Osteocyte (in vitro differentiated cells): ENCODE data around the gene EIF2B4. TPM values are rescaled to one million over a fixed set of nuclear protein-coding genes. Genes with fewer than 3 reads are reported as not detected.
"Not testable (repeated sequence)": the region's sequence is repeated elsewhere in the genome, so short reads cannot be mapped to it uniquely, and the experiment has no call there.

Experiments
- DNase-seq: peaks from one replicate; pipeline ENCODE4 v3.0.0; 2021; ENCODE audit warnings: mixed read lengths; ENCODE audit not compliant: unreplicated experiment; ENCODE audit errors: extremely low spot score
- H3K27ac Mint-ChIP-seq: one replicate; pipeline ENCODE4 v1.8.0; 2021; ENCODE audit warnings: mild to moderate bottlenecking, mixed read lengths; ENCODE audit not compliant: unreplicated experiment
- H3K27me3 Mint-ChIP-seq: one replicate; pipeline ENCODE4 v1.8.0; 2021; ENCODE audit warnings: mixed read lengths; ENCODE audit not compliant: unreplicated experiment
- H3K36me3 Mint-ChIP-seq: one replicate; pipeline ENCODE4 v1.8.0; 2021; ENCODE audit warnings: mixed read lengths; ENCODE audit not compliant: unreplicated experiment
- H3K4me1 Mint-ChIP-seq: one replicate; pipeline ENCODE4 v1.8.0; 2021; ENCODE audit warnings: mixed read lengths; ENCODE audit not compliant: unreplicated experiment
- H3K4me3 Mint-ChIP-seq: one replicate; pipeline ENCODE4 v1.8.0; 2021; ENCODE audit warnings: mild to moderate bottlenecking, moderate library complexity, mixed read lengths; ENCODE audit not compliant: unreplicated experiment
- H3K9me3 Mint-ChIP-seq: one replicate; pipeline ENCODE4 v1.8.0; 2021; ENCODE audit warnings: mixed read lengths; ENCODE audit not compliant: unreplicated experiment
- CTCF ChIP-seq: fragments of 200-600 bp; sonication (generic); IDR thresholded peaks from 2 replicates; pipeline ENCODE4 v1.5.0; 2021; ENCODE audit warnings: antibody characterized with exemption, mild to moderate bottlenecking, moderate library complexity
- total RNA-seq: library from RNA; stranded (reverse); gene quantifications from 2 replicates; pipeline ENCODE4 v1.2.1, GENCODE V29; 2021

Gene EIF2B4
- total RNA-seq, 1 donor from 2014 or later, result 50.4 TPM

GRCh38 chr2:27356056-27356381, 14.1 kb downstream of the EIF2B4 start:
- peak overlapping the region; percentile 99 for H3K4me3 Mint-ChIP-seq
- peaks cover 3% of the 10 kb centered on the region for H3K36me3 Mint-ChIP-seq
- H3K27me3 Mint-ChIP-seq, result no peaks in the 10 kb centered on the region
- H3K27ac Mint-ChIP-seq, result peak overlapping the region; percentile 100
- TF ChIP-seq CTCF, result no peak
- DNase-seq, result no peak
- H3K4me1 Mint-ChIP-seq, result peaks cover 37% of the 10 kb centered on the region
- no peaks in the 10 kb centered on the region for H3K9me3 Mint-ChIP-seq

- Mint-ChIP-seq H3K36me3 (peaks cover 7% of the 10 kb centered on the region), H3K9me3 (no peaks in the 10 kb centered on the region), H3K4me1 (peaks cover 40% of the 10 kb centered on the region), H3K27me3 (no peaks in the 10 kb centered on the region), H3K27ac (peak overlapping the region; percentile 46), H3K4me3 (peak overlapping the region; percentile 38)
- no peak for TF ChIP-seq CTCF
- no peak for DNase-seq
Measured at GRCh38 chr2:27354597-27354927, 15.6 kb downstream of the EIF2B4 start.

DNA sequence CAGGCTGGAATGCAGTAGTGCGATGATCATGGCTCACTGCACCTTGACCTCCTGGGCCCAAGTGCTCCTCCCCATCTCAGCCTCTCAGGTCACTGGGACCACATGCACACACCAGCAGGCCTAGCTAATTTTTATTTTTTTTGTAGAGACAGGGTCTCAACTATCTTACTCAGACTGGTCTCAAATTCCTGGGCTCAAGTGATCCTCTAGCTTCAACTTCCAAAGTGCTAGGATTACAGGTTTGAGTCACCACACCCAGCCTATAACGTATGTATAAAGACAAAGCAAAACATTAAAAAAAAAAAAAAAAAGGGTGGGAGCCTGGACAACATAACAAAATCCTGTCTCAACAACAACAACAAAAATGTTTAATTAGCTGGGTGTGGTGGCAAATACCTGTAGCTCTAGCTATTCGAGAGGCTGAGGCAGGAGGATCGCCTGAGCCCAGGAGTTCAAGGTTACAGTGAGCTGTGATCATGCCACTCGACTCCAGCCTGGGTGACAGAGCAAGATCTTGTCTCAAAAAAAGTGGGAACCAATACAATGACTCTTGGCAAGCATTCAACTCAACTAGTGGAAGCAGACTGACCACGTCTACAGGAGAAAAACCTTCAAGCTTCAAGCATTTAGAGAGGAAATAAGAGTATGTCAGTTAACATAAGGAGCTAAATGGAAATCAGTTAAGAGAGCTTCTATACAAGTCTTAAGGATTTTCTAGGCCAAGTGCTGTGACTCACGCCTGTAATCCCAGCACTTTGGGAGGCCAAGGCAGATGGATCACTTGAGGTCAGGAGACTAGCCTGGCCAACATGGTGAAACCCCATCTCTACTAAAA, 16.2 kb downstream of the EIF2B4 start:
- H3K9me3 Mint-ChIP-seq, result no peaks in the 10 kb centered on the region

GRCh38 chr2:27353386-27353761, 16.8 kb downstream of the EIF2B4 start:
- not testable (repeated sequence) for H3K36me3 Mint-ChIP-seq, H3K27me3 Mint-ChIP-seq, H3K27ac Mint-ChIP-seq, H3K9me3 Mint-ChIP-seq, DNase-seq, H3K4me3 Mint-ChIP-seq
- H3K4me1 Mint-ChIP-seq, result peaks cover 37% of the 10 kb centered on the region

More for the DNA sequence above, 16.2 kb downstream of the EIF2B4 start:
- no peaks in the 10 kb centered on the region for H3K27me3 Mint-ChIP-seq
- peaks cover 40% of the 10 kb centered on the region for H3K4me1 Mint-ChIP-seq
- no peak for DNase-seq
- no peak for TF ChIP-seq CTCF
- peaks cover 7% of the 10 kb centered on the region for H3K36me3 Mint-ChIP-seq
- peak overlapping the region; percentile 38 for H3K4me3 Mint-ChIP-seq
- H3K27ac Mint-ChIP-seq, result peak overlapping the region; percentile 46

- peaks cover 13% of the 10 kb centered on the region for H3K36me3 Mint-ChIP-seq
- no peak overlapping the region for H3K27ac Mint-ChIP-seq
Measured at GRCh38 chr2:27351802-27352598, 18.1 kb downstream of the EIF2B4 start.

More at GRCh38 chr2:27351802-27352598, 18.1 kb downstream of the EIF2B4 start:
- no peak for TF ChIP-seq CTCF
- no peaks in the 10 kb centered on the region for H3K9me3 Mint-ChIP-seq
- H3K4me1 Mint-ChIP-seq, result peaks cover 30% of the 10 kb centered on the region
- no peak overlapping the region for H3K4me3 Mint-ChIP-seq
- H3K27me3 Mint-ChIP-seq, result no peaks in the 10 kb centered on the region
- DNase-seq, result no peak
